ENCODE results near the gene FIBP. TPM values are rescaled to one million over a fixed set of nuclear protein-coding genes. Genes with fewer than 3 reads are reported as not detected.

The FIBP gene
- total and polyA plus RNA-seq, 2 donors (not counting 3 experiments of a cell fraction or from before 2014, with no cell fraction given), result 105 to 162 TPM

DNA sequence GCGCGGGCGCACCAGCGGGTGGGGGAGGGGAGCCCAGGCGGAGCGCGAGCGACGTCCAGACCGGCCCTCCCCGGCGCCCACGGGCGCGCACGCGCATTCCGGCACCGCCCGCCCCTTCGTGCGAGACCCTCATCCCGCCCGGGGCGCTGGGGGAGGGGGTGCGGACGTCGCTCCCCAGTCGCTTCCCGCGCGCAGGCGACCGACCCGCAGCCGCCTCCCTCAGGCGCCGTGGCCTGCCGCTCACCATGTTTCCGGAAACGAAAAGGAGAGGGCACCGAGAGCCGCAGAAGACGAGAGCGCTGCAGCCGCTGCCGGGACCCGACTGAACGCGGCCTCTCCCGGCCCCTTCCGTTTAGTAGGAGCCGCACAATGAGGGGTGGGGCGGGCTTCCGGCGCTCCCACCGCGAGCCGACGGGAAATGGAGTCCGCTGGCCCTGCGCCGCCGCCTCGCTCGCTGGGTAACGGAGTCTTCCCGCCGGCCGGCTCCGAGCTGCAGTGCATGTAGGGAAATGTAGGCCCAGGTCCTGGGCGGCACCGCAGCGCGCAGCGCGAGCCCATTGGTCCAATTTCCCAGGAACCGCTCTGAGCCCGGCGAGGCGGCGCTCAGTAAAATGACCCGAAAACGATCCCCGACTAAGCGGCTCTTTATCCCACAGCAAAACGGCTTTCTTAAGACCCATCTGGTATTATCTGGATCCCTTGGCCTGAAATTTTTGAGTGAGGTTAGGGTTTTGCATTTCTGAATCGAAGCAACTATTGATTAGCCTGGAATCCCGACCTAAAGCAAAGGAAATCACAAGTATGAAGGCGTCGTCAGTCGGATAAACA lies 30.2 kb downstream of the FIBP start, which contains the start of gene CFL1:
Gene CFL1, minus strand, starts transcription at position 328 of the 828 bp plus-strand sequence. Its CDS starts 81 bp downstream, at position 247.
- Histone ChIP-seq H2AFZ (ENCODE audit: low read depth, low read length) (peak within 1 kb of the TSS; percentile 52), H3K27me3 (ENCODE audit: control insufficient read depth in 2 of 2, insufficient read depth in 2 of 2, low read length in 2 of 2) (no peaks in the 10 kb centered on the region), H3K9me3 (replicated peaks; ENCODE audit: control insufficient read depth, insufficient read depth, low read length) (no peaks in the 10 kb centered on the region), H3K36me3 (ENCODE audit: control insufficient read depth in 2 of 2, extremely low read depth in 1 of 2, insufficient read depth in 2 of 2, low read length in 2 of 2) (peaks cover 35 to 38% of the 10 kb centered on the region in 2 experiments), H3K4me1 (ENCODE audit: control insufficient read depth, extremely low read depth, insufficient read depth, low read length) (peaks cover 41% of the 10 kb centered on the region), H3K4me2 (ENCODE audit: insufficient read depth, low read length) (peak within 1 kb of the TSS; percentile 90), H3K79me2 (ENCODE audit: control insufficient read depth, insufficient read depth, low read length) (peaks cover 73% of the 10 kb centered on the region), H3K9ac (replicated peaks; ENCODE audit: extremely low read depth, insufficient read depth, low read length) (peak within 1 kb of the TSS; percentile 83), H3K4me3 (replicated peaks in 1 of 3; ENCODE audit: insufficient read depth in 1 of 3, low read depth in 1 of 3, low read length in 3 of 3) (peak within 1 kb of the TSS; percentile 27 to 85 (median 85)), H3K27ac (ENCODE audit: insufficient read depth, low read depth, low read length) (peak within 1 kb of the TSS; percentile 77), H4K20me1 (replicated peaks; ENCODE audit: control insufficient read depth, extremely low read depth, insufficient read depth, low read length) (peaks cover 9% of the 10 kb centered on the region), H3K9me1 (replicated peaks; ENCODE audit: control insufficient read depth, extremely low read depth, insufficient read depth, low read length) (no peaks in the 10 kb centered on the region)
- TF ChIP-seq JUN (IDR thresholded peaks at IDR 0.05; ENCODE audit: borderline replicate concordance, insufficient read depth, insufficient read length, low read depth) (no peak), POLR2A (IDR thresholded peaks at IDR 0.05; ENCODE audit: low read depth, low read length) (peak; percentile 99), MYC (IDR thresholded peaks at IDR 0.05; ENCODE audit: low read depth, low read length) (no peak), POLR2AphosphoS5 (IDR thresholded peaks at IDR 0.05; ENCODE audit: insufficient read depth, low read depth, low read length) (peak; percentile 100)
- TF ChIP-seq, protein P1, sequence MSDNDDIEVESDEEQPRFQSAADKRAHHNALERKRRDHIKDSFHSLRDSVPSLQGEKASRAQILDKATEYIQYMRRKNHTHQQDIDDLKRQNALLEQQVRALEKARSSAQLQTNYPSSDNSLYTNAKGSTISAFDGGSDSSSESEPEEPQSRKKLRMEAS (IDR thresholded peaks at IDR 0.05; ENCODE audit: insufficient read depth, insufficient read length), result no peak
- dilution Hi-C loops (cut with MboI; ENCODE audit: extremely low pct_ligation_motif_present, low sequenced_read_pairs), result no loop called here
- CTCF ChIA-PET, result interaction anchor here (0.9 to 4.8 kb wide), 6 partner anchors 13 to 78 kb away, joined by 3 to 73 read pairs (median 9); partner anchors contain the start of genes AP5B1, CCDC85B, EFEMP2 and FIBP
- DNase-seq (ENCODE audit: low read depth, low spot score) (peak; percentile 98), FAIRE-seq (peak; percentile 97)
- no TSS peak for BruUV-seq (replicated peaks)
- intact Hi-C loops (cut with micrococcal nuclease), result loop anchor here (1.0 to 2.0 kb wide), 3 partner anchors 78 to 205 kb away; partner anchors contain the start of genes AP5B1, BANF1 and EIF1AD
- POLR2A ChIA-PET, result interaction anchor here (0.6 to 5.4 kb wide), 7 partner anchors 9 to 205 kb away, joined by 3 to 67 read pairs (median 5); partner anchors contain the start of genes CCDC85B and FIBP

DNA sequence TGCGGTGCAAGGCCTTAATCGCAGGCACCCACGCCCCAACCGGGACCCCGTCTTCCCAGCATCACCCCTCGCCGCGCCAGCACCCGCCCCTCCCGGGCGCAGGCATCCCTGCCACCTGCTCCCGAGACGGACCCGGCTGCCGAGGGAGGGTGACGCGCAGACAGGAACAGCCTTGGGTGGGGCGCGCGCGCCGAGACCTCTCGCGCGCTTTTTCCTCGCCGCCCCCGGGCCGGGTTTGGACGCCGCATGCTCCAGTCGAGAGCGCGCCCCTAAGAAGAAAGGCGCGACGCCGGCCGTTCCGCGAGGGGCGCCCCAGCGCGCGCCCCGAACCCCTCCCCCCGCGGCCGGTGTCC lies 30.8 kb downstream of the FIBP start:
- H3K9ac ChIP-seq (replicated peaks; ENCODE audit: extremely low read depth, insufficient read depth, low read length), result peak overlapping the region; percentile 83
- no peaks in the 10 kb centered on the region for H3K9me3 ChIP-seq (replicated peaks; ENCODE audit: control insufficient read depth, insufficient read depth, low read length)
- no peak for TF ChIP-seq FOS (IDR thresholded peaks at IDR 0.05; ENCODE audit: borderline replicate concordance, insufficient read depth, low read length)
- TF ChIP-seq, protein P2, sequence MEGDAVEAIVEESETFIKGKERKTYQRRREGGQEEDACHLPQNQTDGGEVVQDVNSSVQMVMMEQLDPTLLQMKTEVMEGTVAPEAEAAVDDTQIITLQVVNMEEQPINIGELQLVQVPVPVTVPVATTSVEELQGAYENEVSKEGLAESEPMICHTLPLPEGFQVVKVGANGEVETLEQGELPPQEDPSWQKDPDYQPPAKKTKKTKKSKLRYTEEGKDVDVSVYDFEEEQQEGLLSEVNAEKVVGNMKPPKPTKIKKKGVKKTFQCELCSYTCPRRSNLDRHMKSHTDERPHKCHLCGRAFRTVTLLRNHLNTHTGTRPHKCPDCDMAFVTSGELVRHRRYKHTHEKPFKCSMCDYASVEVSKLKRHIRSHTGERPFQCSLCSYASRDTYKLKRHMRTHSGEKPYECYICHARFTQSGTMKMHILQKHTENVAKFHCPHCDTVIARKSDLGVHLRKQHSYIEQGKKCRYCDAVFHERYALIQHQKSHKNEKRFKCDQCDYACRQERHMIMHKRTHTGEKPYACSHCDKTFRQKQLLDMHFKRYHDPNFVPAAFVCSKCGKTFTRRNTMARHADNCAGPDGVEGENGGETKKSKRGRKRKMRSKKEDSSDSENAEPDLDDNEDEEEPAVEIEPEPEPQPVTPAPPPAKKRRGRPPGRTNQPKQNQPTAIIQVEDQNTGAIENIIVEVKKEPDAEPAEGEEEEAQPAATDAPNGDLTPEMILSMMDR (IDR thresholded peaks at IDR 0.05; ENCODE audit: extremely low read depth in 1 of 2, insufficient read depth in 1 of 2, low read depth in 1 of 2, low read length in 2 of 2), result no peak
- TF ChIP-seq POLR2AphosphoS5 (IDR thresholded peaks at IDR 0.05; ENCODE audit: insufficient read depth, low read depth, low read length), result no peak
- TF ChIP-seq EZH2 (IDR thresholded peaks at IDR 0.05; ENCODE audit: borderline replicate concordance, low read depth, low read length, severe bottlenecking), result no peak
- TF ChIP-seq POLR2A (IDR thresholded peaks at IDR 0.05; ENCODE audit: low read depth, low read length), result no peak
- peak overlapping the region; percentile 48 for H3K27ac ChIP-seq (ENCODE audit: insufficient read depth, low read depth, low read length)
- peak overlapping the region; percentile 90 for H3K4me2 ChIP-seq (ENCODE audit: insufficient read depth, low read length)
- FAIRE-seq, result no peak
- H3K9me1 ChIP-seq (replicated peaks; ENCODE audit: control insufficient read depth, extremely low read depth, insufficient read depth, low read length), result no peaks in the 10 kb centered on the region
- dilution Hi-C loops (cut with MboI; ENCODE audit: extremely low pct_ligation_motif_present, low sequenced_read_pairs) (no loop called here), intact Hi-C loops (cut with micrococcal nuclease) (no loop called here)
- H3K27me3 ChIP-seq (ENCODE audit: control insufficient read depth in 2 of 2, insufficient read depth in 2 of 2, low read length in 2 of 2), result no peaks in the 10 kb centered on the region
- BruUV-seq (replicated peaks), result no TSS peak
- H2AFZ ChIP-seq (ENCODE audit: low read depth, low read length), result no peak overlapping the region
- CTCF ChIA-PET, result interaction anchor here (0.8 to 4.8 kb wide), 4 partner anchors 14 to 88 kb away, joined by 3 to 73 read pairs (median 27); partner anchors contain the start of gene EFEMP2
- H3K4me1 ChIP-seq (ENCODE audit: control insufficient read depth, extremely low read depth, insufficient read depth, low read length), result peaks cover 39% of the 10 kb centered on the region
- H3K4me3 ChIP-seq (replicated peaks in 1 of 3; ENCODE audit: insufficient read depth in 1 of 3, low read depth in 1 of 3, low read length in 3 of 3), result peak overlapping the region; percentile 27 to 85 (median 85)
- peaks cover 9% of the 10 kb centered on the region for H4K20me1 ChIP-seq (replicated peaks; ENCODE audit: control insufficient read depth, extremely low read depth, insufficient read depth, low read length)
- DNase-seq (ENCODE audit: low read depth, low spot score), result no peak
- H3K79me2 ChIP-seq (ENCODE audit: control insufficient read depth, insufficient read depth, low read length), result peaks cover 67% of the 10 kb centered on the region
- H3K36me3 ChIP-seq (ENCODE audit: control insufficient read depth in 2 of 2, extremely low read depth in 1 of 2, insufficient read depth in 2 of 2, low read length in 2 of 2), result peaks cover 36% of the 10 kb centered on the region in 2 experiments
- POLR2A ChIA-PET, result interaction anchor here (1.0 to 5.4 kb wide), 4 partner anchors 14 to 36 kb away, joined by 4 to 67 read pairs (median 11); partner anchors contain the start of genes CCDC85B and FIBP
